C4-2B (cell line): ENCODE data around the gene JARID2.

ENCODE experiments used
- ZFX ChIP-seq: fragments of 450-650 bp; IDR thresholded peaks from 2 replicates; pipeline ENCODE4 v1.6.1; 2017
- TF ChIP-seq, protein P1 (sequence below): fragments of 450-650 bp; conservative IDR thresholded peaks from 2 replicates; pipeline ENCODE4 v1.5.1; 2017; ENCODE audit warnings: mild to moderate bottlenecking

DNA sequence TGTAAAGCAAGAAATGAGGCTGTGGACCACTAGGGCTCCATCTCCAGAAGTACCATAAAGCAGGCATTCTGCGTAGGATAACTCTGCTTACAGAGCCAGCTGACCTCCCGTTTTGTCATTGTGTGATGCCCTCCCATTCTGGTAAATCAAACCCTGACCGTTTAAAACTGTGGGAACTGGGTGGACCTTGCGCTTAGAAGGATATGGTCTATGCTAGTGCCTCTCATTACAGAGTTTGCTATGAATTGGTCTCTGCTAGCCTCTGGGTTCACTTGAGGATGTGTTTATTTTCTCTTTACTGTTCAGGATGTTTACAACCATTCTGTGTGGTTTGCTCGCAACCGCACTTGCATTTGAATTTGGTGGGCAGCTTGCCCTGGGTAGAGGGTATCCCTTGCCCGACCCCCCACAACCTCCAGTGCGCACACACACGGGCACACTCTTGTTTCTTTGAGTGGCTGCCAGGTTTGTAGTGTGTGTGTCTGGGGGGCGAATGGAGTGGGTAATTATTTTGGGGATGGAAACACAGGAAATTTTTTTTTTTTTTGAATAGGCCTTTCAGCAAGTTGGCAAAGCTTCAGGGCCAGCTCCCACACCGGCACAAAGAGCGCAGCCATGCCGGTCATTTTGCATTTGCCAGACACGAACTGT, 198.3 kb downstream of the JARID2 start:
- TF ChIP-seq, protein P1, sequence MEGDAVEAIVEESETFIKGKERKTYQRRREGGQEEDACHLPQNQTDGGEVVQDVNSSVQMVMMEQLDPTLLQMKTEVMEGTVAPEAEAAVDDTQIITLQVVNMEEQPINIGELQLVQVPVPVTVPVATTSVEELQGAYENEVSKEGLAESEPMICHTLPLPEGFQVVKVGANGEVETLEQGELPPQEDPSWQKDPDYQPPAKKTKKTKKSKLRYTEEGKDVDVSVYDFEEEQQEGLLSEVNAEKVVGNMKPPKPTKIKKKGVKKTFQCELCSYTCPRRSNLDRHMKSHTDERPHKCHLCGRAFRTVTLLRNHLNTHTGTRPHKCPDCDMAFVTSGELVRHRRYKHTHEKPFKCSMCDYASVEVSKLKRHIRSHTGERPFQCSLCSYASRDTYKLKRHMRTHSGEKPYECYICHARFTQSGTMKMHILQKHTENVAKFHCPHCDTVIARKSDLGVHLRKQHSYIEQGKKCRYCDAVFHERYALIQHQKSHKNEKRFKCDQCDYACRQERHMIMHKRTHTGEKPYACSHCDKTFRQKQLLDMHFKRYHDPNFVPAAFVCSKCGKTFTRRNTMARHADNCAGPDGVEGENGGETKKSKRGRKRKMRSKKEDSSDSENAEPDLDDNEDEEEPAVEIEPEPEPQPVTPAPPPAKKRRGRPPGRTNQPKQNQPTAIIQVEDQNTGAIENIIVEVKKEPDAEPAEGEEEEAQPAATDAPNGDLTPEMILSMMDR: no peak
- TF ChIP-seq ZFX: no peak
